CD4-positive, alpha-beta T cell treated with Interleukin-10 for 1 hour (primary cell): ENCODE measurements around the gene ACAP1.
"Not testable (repeated sequence)": the region's sequence is repeated elsewhere in the genome, so short reads cannot be mapped to it uniquely, and the experiment has no call there.

Experiments
- DNase-seq: peaks from one replicate; pipeline ENCODE4 v3.0.0-alpha.2; 2020

ACAP1 gene

GRCh38 chr17:7356072-7356549, 19.8 kb downstream of the ACAP1 start:
- peak; percentile 88 for DNase-seq

GRCh38 chr17:7356756-7357155, 20.4 kb downstream of the ACAP1 start:
- no peak for DNase-seq

GRCh38 chr17:7357381-7357780, 21.1 kb downstream of the ACAP1 start:
- DNase-seq = no peak

- DNase-seq = no peak
Observed at GRCh38 chr17:7361906-7362305, 25.6 kb downstream of the ACAP1 start.

DNA sequence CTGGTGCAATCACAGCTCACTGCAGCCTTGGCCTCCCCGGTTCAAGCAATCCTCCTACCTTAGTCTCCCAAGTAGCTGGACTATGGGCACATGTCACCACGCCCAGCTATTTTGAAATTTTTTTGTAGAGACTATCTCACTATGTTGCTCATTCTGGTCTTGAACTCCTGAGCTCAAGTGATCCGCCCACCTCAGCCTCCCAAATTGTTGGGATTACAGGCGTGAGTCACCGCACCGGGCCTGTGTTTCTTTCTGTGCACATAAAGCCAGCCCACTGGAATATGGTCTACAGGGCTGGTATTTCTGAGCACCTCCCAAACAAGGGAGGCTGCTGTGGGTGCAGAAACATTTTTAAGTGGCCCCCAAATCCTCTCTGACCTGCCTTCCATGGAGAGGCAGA, 27.0 kb downstream of the ACAP1 start:
- no peak for DNase-seq

GRCh38 chr17:7365963-7366362, 29.6 kb downstream of the ACAP1 start:
- DNase-seq = not testable (repeated sequence)

DNA sequence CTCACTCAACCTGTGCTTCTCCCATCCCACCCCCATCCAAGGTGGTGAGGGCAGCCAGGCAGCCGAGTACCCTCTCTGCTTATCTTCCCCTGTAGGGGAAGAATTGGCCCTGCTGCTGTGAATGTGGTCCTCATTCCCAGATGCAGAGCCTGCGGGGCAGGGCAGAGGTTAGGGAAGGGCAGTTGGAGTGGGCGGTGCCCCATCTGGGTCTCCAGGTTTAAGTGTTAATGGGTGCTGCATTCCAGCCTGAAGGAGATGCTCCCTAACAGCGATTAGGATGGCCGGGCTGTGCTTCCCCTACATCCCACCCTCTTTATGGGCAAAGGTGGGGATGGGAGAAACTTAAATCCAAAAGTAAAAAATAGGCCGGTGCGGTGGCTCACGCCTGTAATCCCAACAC, 30.8 kb downstream of the ACAP1 start:
- no peak for DNase-seq

- DNase-seq = no peak
Observed at GRCh38 chr17:7367918-7368598, 31.7 kb downstream of the ACAP1 start.

DNA sequence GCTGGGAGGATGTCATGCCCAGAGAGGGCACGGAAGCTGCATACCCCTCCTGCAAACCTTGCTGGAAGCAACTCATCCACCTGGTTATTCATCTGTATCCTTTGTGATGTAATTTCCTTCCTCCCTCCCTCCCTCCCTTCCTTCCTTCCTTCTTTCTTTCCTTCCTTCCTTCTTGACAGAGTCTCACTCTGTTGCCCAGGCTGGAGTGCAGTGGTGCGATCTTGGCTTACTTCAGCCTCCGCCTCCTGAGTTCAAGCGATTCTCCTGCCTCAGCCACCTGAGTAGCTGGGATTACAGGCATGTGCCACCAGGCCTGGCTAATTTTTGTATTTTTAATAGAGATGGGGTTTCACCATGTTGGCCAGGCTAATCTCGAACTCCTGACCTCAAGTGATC, 32.3 kb downstream of the ACAP1 start:
- not testable (repeated sequence) for DNase-seq

DNA sequence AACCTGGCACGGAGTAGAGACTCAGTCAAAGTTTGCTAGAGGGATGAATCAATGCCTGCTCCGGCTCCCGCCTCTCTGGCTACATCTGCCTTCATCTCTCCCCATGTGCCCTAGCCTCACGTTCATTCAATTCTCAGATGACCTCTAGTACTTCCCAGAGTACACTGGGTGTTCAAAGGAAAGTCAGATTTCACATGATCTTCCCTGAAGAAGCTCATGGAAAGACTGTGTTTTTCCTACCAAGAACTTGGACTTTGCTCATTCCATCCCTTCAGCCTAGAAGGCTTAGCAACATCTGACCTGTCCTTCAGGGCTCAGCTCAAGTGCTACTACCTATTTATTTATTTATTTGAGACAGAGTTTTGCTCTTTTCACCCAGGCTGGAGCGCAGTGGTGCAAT, 33.5 kb downstream of the ACAP1 start:
- no peak for DNase-seq

- DNase-seq = no peak
Observed at GRCh38 chr17:7370853-7371252, 34.5 kb downstream of the ACAP1 start.

GRCh38 chr17:7374353-7374752, 38.0 kb downstream of the ACAP1 start:
- no peak for DNase-seq

DNA sequence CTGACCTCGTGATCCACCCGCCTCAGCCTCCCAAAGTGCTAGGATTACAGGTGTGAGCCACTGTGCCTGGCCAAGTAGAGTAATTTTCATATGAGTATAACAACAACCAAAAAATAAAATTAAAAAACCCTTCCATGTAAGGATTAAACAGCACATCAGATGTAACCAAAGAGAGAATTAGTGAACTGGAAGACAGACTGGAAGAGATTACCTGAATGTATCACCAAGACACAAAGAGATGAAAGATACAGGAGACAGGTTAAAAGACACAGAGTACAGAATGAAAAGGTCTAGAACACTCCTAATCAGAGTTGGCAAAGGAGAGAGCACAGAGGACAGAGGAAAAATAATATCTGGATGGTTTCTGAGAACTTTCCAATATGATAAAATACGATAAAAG, 42.8 kb downstream of the ACAP1 start:
- DNase-seq = no peak

DNA sequence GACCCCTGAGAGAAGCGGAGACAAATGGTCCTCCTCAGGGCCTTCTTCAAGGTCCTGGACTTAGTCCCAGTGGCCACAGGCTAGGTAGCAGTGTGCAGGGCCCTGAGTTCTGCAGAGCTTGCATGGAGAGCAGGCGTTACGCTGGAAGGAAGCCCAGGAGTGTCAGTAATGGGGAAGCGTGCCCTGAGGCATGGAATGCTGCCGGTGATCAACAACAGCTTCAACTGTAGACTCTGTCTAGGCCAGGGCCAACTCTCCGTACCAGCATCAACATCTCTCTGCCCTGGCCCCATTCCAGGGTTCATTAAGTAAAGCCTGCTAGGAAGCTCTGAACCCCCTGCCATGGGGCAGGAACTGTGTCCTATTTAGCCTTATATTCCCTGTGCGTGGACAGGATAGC, 44.0 kb downstream of the ACAP1 start:
- no peak for DNase-seq

GRCh38 chr17:7380855-7381683, 44.7 kb downstream of the ACAP1 start, which contains the start of gene TNK1:
Gene TNK1, plus strand, starts transcription at chr17:7381089. Its CDS starts 1,838 bp downstream, at chr17:7382927.
- no peak for DNase-seq

DNA sequence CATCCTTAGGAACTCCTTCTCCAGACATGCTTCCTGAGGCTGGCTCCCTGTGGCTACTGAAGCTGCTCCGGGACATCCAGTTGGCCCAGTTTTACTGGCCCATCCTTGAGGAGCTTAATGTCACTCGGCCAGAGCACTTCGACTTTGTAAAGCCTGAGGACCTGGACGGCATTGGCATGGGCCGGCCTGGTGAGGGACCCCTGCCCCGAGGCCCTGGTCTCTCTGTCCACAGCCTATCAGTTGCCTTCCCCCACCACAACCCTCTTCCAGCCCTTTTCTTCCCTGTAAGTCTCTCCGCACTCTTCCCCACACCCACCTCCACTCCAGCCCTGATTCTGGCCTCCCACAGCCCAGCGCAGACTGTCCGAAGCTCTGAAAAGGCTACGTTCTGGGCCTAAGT, 46.6 kb downstream of the ACAP1 start:
- DNase-seq = no peak

DNA sequence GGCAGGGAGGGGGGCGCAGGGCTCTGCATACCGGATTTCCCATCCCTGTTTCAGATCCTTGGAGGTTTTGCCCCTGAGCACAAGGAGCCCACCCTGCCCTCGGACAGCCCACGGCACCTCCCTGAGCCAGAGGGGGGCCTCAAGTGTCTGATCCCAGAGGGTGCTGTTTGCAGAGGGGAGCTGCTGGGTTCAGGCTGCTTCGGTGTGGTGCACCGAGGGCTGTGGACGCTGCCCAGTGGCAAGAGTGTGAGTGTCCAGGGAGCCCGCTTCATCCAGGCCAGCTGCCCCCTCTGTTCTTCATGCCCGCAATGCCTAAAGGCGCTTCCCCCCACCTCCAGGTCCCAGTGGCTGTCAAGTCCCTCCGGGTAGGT, 47.0 kb downstream of the ACAP1 start:
- DNase-seq = no peak

DNA sequence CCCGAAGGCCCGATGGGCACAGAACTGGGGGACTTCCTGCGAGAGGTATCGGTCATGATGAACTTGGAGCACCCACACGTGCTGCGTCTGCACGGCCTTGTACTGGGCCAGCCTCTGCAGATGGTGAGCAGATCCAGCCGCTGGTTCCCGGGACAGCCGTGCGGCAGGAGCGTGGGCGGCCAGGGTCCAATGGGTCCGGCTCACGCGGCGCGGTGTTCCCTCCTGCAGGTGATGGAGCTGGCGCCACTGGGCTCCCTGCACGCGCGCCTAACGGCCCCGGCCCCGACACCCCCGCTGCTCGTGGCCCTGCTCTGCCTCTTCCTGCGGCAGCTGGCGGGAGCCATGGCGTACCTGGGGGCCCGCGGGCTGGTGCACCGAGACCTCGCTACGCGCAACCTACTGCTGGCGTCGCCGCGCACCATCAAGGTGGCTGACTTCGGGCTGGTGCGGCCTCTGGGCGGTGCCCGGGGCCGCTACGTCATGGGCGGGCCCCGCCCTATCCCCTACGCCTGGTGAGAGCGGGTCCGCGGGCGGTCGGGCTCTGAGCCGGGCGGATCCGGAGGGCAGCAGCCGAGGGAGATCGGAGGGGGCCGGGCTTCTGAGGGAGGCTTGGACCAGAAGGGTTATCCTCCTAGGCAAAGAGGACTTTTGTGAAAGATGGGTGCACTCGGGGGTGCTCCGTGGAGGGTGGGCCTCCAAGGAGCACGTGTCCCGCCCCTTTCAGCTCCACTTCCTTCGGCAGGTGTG, 47.6 kb downstream of the ACAP1 start:
- peak; percentile 86 for DNase-seq

DNA sequence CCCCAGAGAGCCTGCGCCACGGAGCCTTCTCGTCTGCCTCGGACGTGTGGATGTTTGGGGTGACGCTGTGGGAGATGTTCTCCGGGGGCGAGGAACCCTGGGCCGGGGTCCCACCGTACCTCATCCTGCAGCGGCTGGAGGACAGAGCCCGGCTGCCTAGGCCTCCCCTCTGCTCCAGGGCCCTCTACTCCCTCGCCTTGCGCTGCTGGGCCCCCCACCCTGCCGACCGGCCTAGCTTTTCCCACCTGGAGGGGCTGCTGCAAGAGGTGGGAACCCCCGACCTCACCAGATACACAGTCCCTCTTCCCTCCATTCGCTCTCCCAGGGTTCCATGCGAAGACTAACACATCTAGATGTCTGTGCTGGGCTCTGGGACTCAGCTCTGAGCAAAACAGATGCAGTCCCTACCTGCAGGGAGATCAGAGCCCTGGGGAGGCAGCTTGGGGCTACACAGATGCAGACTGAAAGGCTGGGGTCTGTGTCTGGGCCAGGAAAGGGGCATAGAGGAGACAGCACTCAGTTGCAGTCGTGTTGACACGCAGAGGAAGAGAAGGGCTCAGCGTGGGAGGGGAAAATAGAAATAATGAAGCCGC, 48.3 kb downstream of the ACAP1 start:
- DNase-seq = no peak

DNA sequence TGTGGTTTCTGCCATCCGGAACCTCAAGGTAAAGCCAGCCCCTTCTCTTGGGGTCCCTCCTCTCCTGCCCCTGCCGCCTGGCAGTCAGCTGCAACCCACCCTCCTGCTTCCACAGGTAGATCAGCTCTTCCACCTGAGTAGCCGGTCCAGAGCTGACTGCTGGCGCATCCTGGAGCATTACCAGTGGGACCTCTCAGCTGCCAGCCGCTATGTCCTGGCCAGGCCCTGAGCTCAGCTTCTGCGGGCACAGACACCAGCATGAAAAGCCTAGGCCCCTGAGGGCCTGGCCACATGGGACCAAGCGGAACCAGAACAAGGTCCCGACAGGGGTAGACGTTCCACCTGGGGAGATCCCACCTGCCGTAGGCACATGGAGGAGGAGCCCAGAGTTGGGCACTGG, 52.5 kb downstream of the ACAP1 start:
- no peak for DNase-seq

GRCh38 chr17:7389924-7390910, 53.9 kb downstream of the ACAP1 start:
- no peak for DNase-seq

DNA sequence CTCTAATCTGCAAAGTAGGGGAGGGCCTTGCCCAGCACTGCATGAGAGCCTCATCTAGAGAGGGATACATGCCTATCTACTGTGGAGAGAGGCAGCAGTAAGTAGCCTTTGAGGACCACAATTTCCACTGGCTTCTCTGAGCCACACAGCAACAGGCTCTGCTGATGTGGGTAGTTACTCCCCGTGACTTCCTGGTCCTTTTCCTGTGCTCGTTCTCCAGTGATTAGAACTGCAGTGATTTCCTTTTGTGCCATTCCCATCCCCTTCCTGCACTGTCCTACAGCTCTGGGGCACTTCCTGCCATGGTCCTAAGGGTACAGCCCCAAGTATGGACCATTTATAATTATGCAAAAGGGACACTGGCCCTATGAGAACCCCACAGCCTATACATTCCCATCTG, 55.0 kb downstream of the ACAP1 start:
- no peak for DNase-seq
